HepG2 (cell line): Measurements from ENCODE around the gene PRKN. TPM values are rescaled to one million over a fixed set of nuclear protein-coding genes. Genes with fewer than 3 reads are reported as not detected.

Experiments
- ATAC-seq: fragments of 200-7000 bp; cut with Tn5 transposase; 3 replicates; pipeline ENCODE4 v1.9.1; 2020; ENCODE audit warnings: mild to moderate bottlenecking, moderate library complexity
- BruUV-seq: library from RNA; stranded (reverse); fragments of 400-500 nt; replicated peaks from 2 replicates; lab custom pipeline; 2021; lab: Mats Ljungman, UMichigan
- CTCF ChIA-PET: fragments of 300-600 bp; formaldehyde crosslinking; extraction: SDS; loops from one replicate; lab custom pipeline; 2021; ENCODE audit warnings: low total read pairs, inconsistent platforms, low intra/inter-chr PET ratio; lab: Yijun Ruan, JAX
- POLR2A ChIA-PET: fragments of 350-600 bp; sonication (Branson Sonifier 250); formaldehyde crosslinking; loops from one replicate; lab custom pipeline; 2020; ENCODE audit warnings: antibody characterized with exemption, inconsistent platforms; lab: Yijun Ruan, JAX
- DNase-seq: peaks from one replicate; pipeline ENCODE4 v3.0.0-alpha.2; 2015; ENCODE audit warnings: low spot score
- FAIRE-seq: peaks from 3 replicates; lab custom pipeline; 2011; peaks lifted over from hg19 to GRCh38; lab: Jason Lieb, UNC
- H2AFZ ChIP-seq: one replicate; pipeline ENCODE4 v1.6.1; 2011; ENCODE audit warnings: low read length, inconsistent platforms
- H3K27ac ChIP-seq: fragments of 300-600 bp; 3 replicates; pipeline ENCODE4 v1.8.0; 2011; ENCODE audit warnings: mixed run types, mild to moderate bottlenecking, mixed read lengths, low read length, inconsistent platforms; ENCODE audit not compliant: insufficient read depth; ENCODE audit errors: extremely low read length
- H3K27me3 ChIP-seq, 2 experiments: fragments of 200-600 bp in 1 of 2; 2 replicates in 1 of 2; 3 replicates in 1 of 2; pipeline versions ENCODE4 v1.6.0 to v1.8.0; 2011; ENCODE audit warnings: low read length in 2 of 2, mild to moderate bottlenecking in 2 of 2, moderate library complexity in 2 of 2, inconsistent platforms in 1 of 2; ENCODE audit not compliant: insufficient read depth in 2 of 2, control insufficient read depth in 1 of 2
- H3K36me3 ChIP-seq, 2 experiments: fragments of 200-600 bp in 1 of 2; replicated peaks in 1 of 2; 2 replicates in 1 of 2; 3 replicates in 1 of 2; pipeline versions ENCODE4 v1.5.1 to v1.8.0; 2011; ENCODE audit warnings: low read length in 2 of 2, inconsistent platforms in 1 of 2; ENCODE audit not compliant: insufficient read depth in 2 of 2, control insufficient read depth in 1 of 2
- H3K4me1 ChIP-seq: 2 replicates; pipeline ENCODE4 v1.5.1; 2012; ENCODE audit warnings: low read length, inconsistent platforms; ENCODE audit not compliant: insufficient read depth
- H3K4me2 ChIP-seq: 2 replicates; pipeline ENCODE4 v1.6.0; 2011; ENCODE audit warnings: low read depth, low read length, inconsistent platforms
- H3K4me3 ChIP-seq, 3 experiments: fragments of 200-600 bp in 1 of 3; sonication (generic), shearing (Covaris generic) in 1 of 3; replicated peaks in 1 of 3; 2 replicates each; pipeline ENCODE4 v1.5.1; 2011 to 2016; ENCODE audit warnings: low read length in 3 of 3, inconsistent platforms in 2 of 3, low read depth in 2 of 3, mild to moderate bottlenecking in 2 of 3, control low read depth in 1 of 3, mixed read lengths in 1 of 3; ENCODE audit not compliant: insufficient read depth in 1 of 3
- H3K79me2 ChIP-seq: one replicate; pipeline ENCODE4 v1.6.1; 2011; ENCODE audit warnings: low read length, inconsistent platforms; ENCODE audit not compliant: insufficient read depth
- H3K9ac ChIP-seq: 2 replicates; pipeline ENCODE4 v1.6.0; 2011; ENCODE audit warnings: mild to moderate bottlenecking, low read depth, low read length, inconsistent platforms; ENCODE audit not compliant: insufficient read depth
- H3K9me3 ChIP-seq: 2 replicates; pipeline ENCODE4 v1.5.1; 2012; ENCODE audit warnings: mild to moderate bottlenecking, low read length
- H4K20me1 ChIP-seq: 2 replicates; pipeline ENCODE4 v1.6.0; 2011; ENCODE audit warnings: inconsistent platforms, mild to moderate bottlenecking, low read length, moderate library complexity; ENCODE audit not compliant: insufficient read depth
- ETV5 ChIP-seq: IDR thresholded peaks from 2 replicates; pipeline ENCODE4 v1.6.1; 2018; ENCODE audit warnings: missing biosample characterization, missing genetic modification reagents, inconsistent platforms, borderline replicate concordance
- MLXIP ChIP-seq: sonication (generic); formaldehyde crosslinking; IDR thresholded peaks from 2 replicates; pipeline ENCODE4 v1.9.0; 2021; ENCODE audit warnings: missing genetic modification reagents, borderline replicate concordance
- NONO ChIP-seq, 2 experiments: fragments of 450-650 bp in 1 of 2; sonication (generic) in 1 of 2; formaldehyde crosslinking in 1 of 2; IDR thresholded peaks in 1 of 2; conservative IDR thresholded peaks in 1 of 2; 2 replicates each; pipeline versions ENCODE4 v1.6.1 to v1.8.0; 2017 to 2022; ENCODE audit warnings: mild to moderate bottlenecking in 1 of 2, missing genetic modification reagents in 1 of 2, moderate library complexity in 1 of 2
- NR0B2 ChIP-seq: sonication (generic); formaldehyde crosslinking; IDR thresholded peaks from 2 replicates; pipeline ENCODE4 v1.4.0; 2020; ENCODE audit warnings: mild to moderate bottlenecking, missing genetic modification reagents
- RFX3 ChIP-seq: IDR thresholded peaks from 2 replicates; pipeline ENCODE4 v1.6.1; 2016; ENCODE audit warnings: missing biosample characterization, missing genetic modification reagents
- SIX4 ChIP-seq: sonication (generic); formaldehyde crosslinking; IDR thresholded peaks from 2 replicates; pipeline ENCODE4 v1.4.0; 2020; ENCODE audit warnings: missing genetic modification reagents
- SP2 ChIP-seq: sonication (generic); formaldehyde crosslinking; IDR thresholded peaks from 2 replicates; pipeline ENCODE4 v1.5.1; 2020; ENCODE audit warnings: mild to moderate bottlenecking, missing genetic modification reagents
- ZFP62 ChIP-seq: sonication (generic); formaldehyde crosslinking; IDR thresholded peaks from 2 replicates; pipeline ENCODE4 v1.4.0; 2020; ENCODE audit warnings: missing genetic modification reagents
- ZMYM4 ChIP-seq: sonication (generic); formaldehyde crosslinking; IDR thresholded peaks from 2 replicates; pipeline ENCODE4 v1.8.1; 2023; ENCODE audit warnings: mild to moderate bottlenecking, missing genetic modification reagents
- ZNF547 ChIP-seq: sonication (generic); formaldehyde crosslinking; IDR thresholded peaks from 2 replicates; pipeline ENCODE4 v1.5.1; 2020; ENCODE audit warnings: mild to moderate bottlenecking, missing genetic modification reagents
- WGBS: methylation state at CpG from one replicate; pipeline ENCODE4 v1.1.6; 2017; ENCODE audit warnings: low lambda C conversion rate; 5-methylcytosine and 5-hydroxymethylcytosine counted together
- in situ Hi-C: cut with HindIII; loops from 2 replicates; pipeline ENCODE4 v1.10.0; 2017; ENCODE audit warnings: low pct_unique_long_range_greater_than_20kb; ENCODE audit not compliant: extremely low pct_ligation_motif_present
- intact Hi-C: fragments of 100-400 bp; cut with micrococcal nuclease; formaldehyde crosslinking; loops from one replicate; pipeline ENCODE4 v1.10.0; 2022; ENCODE audit not compliant: unreplicated experiment
- polyA plus RNA-seq, 8 experiments: library from polyadenylated mRNA; depleted of rRNA in 3 of 8; stranded (reverse) in 7 of 8; unstranded in 1 of 8; fragments of >200 nt; fragmentation: Illumina TruSeq in 4 of 8; extraction: Trizol in 4 of 8; gene quantifications; 2 replicates each; pipeline versions ENCODE4 v1.2.1 to v1.2.3, GENCODE V29; 2011 to 2016; ENCODE audit warnings: low read depth in 4 of 8, missing spikeins in 1 of 8, mixed read lengths in 1 of 8; ENCODE audit not compliant: insufficient read depth in 1 of 8
- total RNA-seq, 5 experiments: library from RNA; depleted of rRNA; stranded (reverse); fragments of >200 nt; fragmentation: Illumina TruSeq; extraction: Trizol; gene quantifications; 2 replicates each; pipeline ENCODE4 v1.2.3, GENCODE V29; 2016; ENCODE audit warnings: low read depth in 1 of 5

PRKN gene
- total and polyA plus RNA-seq, 2 of the 13 experiments (the other 11 are each of a cell fraction or from before 2014, with no cell fraction given), result 0.31 to 0.44 TPM

GRCh38 chr6:161951126-161951525 lies 776.4 kb downstream of the PRKN start:
- Histone ChIP-seq H3K9ac (no peak overlapping the region), H3K9me3 (no peaks in the 10 kb centered on the region), H3K27me3 (no peaks in the 10 kb centered on the region), H3K4me3 (no peak overlapping the region), H4K20me1 (no peaks in the 10 kb centered on the region), H3K36me3 (no peaks in the 10 kb centered on the region), H3K27ac (no peak overlapping the region), H3K4me1 (no peaks in the 10 kb centered on the region), H2AFZ (no peak overlapping the region), H3K4me2 (no peak overlapping the region), H3K79me2 (no peaks in the 10 kb centered on the region)
- WGBS, result 13% methylated on average over 2 of the region's 2 CpGs
- ATAC-seq (no peak), DNase-seq (no peak), FAIRE-seq (no peak)
- intact Hi-C loops, result no loop called here
- ChIA-PET POLR2A (no interaction called here), CTCF (no interaction called here)
- in situ Hi-C loops, result no loop called here
- TF ChIP-seq SP2 (CRISPR knock-in tag) (no peak), NR0B2 (CRISPR knock-in tag) (no peak), ETV5 (CRISPR knock-in tag) (no peak), NONO (IDR thresholded peaks at IDR 0.05) (no peak), NONO (CRISPR knock-in tag; conservative IDR thresholded peaks at IDR 0.05) (no peak), ZFP62 (no peak), ZNF547 (no peak), RFX3 (CRISPR knock-in tag) (no peak), MLXIP (CRISPR knock-in tag) (no peak), SIX4 (CRISPR knock-in tag) (no peak), ZMYM4 (no peak)
- no TSS peak for BruUV-seq
